HepG2 (cell line): ENCODE measurements around the gene AP2A2. TPM values are rescaled to one million over a fixed set of nuclear protein-coding genes. Genes with fewer than 3 reads are reported as not detected.

Source experiments
- CBX2 ChIP-seq, 2 experiments: fragments of 200-600 bp in 1 of 2; sonication (generic); formaldehyde crosslinking in 1 of 2; IDR thresholded peaks; 2 replicates each; pipeline versions ENCODE4 v1.7.0 to v1.8.1; 2018 to 2022; ENCODE audit warnings: low read depth in 2 of 2, low read length in 1 of 2, mild to moderate bottlenecking in 1 of 2, missing genetic modification reagents in 1 of 2
- CC2D1A ChIP-seq: sonication (generic); formaldehyde crosslinking; IDR thresholded peaks from 2 replicates; pipeline ENCODE4 v1.8.1; 2023; ENCODE audit warnings: mild to moderate bottlenecking, missing genetic modification reagents
- ELF3 ChIP-seq: IDR thresholded peaks from 2 replicates; pipeline ENCODE4 v1.6.1; 2016; ENCODE audit warnings: missing genetic modification reagents, missing compliant biosample characterization
- HHEX ChIP-seq: IDR thresholded peaks from 2 replicates; pipeline ENCODE4 v1.6.1; 2016; ENCODE audit warnings: control low read depth
- HMG20A ChIP-seq: IDR thresholded peaks from 2 replicates; pipeline ENCODE4 v1.6.1; 2016; ENCODE audit warnings: borderline replicate concordance
- SMYD3 ChIP-seq: sonication (generic); formaldehyde crosslinking; IDR thresholded peaks from 2 replicates; pipeline ENCODE4 v1.8.1; 2023; ENCODE audit warnings: mild to moderate bottlenecking, missing genetic modification reagents
- ZBTB37 ChIP-seq: sonication (generic); formaldehyde crosslinking; IDR thresholded peaks from 2 replicates; pipeline ENCODE4 v1.4.0; 2020; ENCODE audit warnings: mild to moderate bottlenecking, missing genetic modification reagents
- ZNF407 ChIP-seq: sonication (generic); formaldehyde crosslinking; IDR thresholded peaks from one replicate; pipeline ENCODE4 v1.5.1; 2020; ENCODE audit warnings: mild to moderate bottlenecking, missing genetic modification reagents; ENCODE audit errors: not compliant biosample characterization
- ZNF768 ChIP-seq: sonication (generic); formaldehyde crosslinking; IDR thresholded peaks from 2 replicates; pipeline ENCODE4 v1.4.0; 2020; ENCODE audit warnings: missing genetic modification reagents
- polyA plus RNA-seq, 8 experiments: library from polyadenylated mRNA; depleted of rRNA in 3 of 8; stranded (reverse) in 7 of 8; unstranded in 1 of 8; fragments of >200 nt; fragmentation: Illumina TruSeq in 4 of 8; extraction: Trizol in 4 of 8; gene quantifications; 2 replicates each; pipeline versions ENCODE4 v1.2.1 to v1.2.3, GENCODE V29; 2011 to 2016; ENCODE audit warnings: low read depth in 4 of 8, missing spikeins in 1 of 8, mixed read lengths in 1 of 8; ENCODE audit not compliant: insufficient read depth in 1 of 8
- total RNA-seq, 5 experiments: library from RNA; depleted of rRNA; stranded (reverse); fragments of >200 nt; fragmentation: Illumina TruSeq; extraction: Trizol; gene quantifications; 2 replicates each; pipeline ENCODE4 v1.2.3, GENCODE V29; 2016; ENCODE audit warnings: low read depth in 1 of 5

Gene AP2A2
- total and polyA plus RNA-seq, 2 of the 13 experiments (the other 11 are each of a cell fraction or from before 2014, with no cell fraction given), result 25.7 to 75.7 TPM

DNA sequence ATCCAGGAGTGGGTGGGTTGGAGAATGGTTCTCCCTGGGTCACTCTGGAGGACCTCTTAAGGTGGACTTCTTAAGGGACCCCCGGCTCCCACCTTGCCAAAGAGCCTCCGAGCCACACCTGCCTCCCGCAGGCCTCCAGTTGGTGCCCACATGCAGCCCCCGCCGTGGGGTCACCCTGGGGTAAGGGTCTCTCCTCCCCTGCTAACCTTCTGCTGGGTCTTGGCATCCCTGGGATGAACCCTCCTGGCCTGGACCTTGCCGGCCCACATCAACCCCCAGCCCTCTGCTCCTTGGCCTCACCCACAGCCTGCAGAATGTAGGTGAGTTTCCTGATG, 123.4 kb downstream of the AP2A2 start (continued):
- TF ChIP-seq ZNF407 (CRISPR knock-in tag) (no peak), CC2D1A (no peak), ELF3 (no peak), ZBTB37 (CRISPR knock-in tag) (no peak), ZNF768 (no peak), SMYD3 (CRISPR knock-in tag) (no peak), HMG20A (CRISPR knock-in tag) (no peak), CBX2 (IDR thresholded peaks at IDR 0.05; ENCODE audit: low read depth, low read length) (no peak), CBX2 (CRISPR knock-in tag; IDR thresholded peaks at IDR 0.05; ENCODE audit: low read depth) (no peak), HHEX (CRISPR knock-in tag) (no peak)
